ENCODE measurements around the gene ABCE1.

DNA sequence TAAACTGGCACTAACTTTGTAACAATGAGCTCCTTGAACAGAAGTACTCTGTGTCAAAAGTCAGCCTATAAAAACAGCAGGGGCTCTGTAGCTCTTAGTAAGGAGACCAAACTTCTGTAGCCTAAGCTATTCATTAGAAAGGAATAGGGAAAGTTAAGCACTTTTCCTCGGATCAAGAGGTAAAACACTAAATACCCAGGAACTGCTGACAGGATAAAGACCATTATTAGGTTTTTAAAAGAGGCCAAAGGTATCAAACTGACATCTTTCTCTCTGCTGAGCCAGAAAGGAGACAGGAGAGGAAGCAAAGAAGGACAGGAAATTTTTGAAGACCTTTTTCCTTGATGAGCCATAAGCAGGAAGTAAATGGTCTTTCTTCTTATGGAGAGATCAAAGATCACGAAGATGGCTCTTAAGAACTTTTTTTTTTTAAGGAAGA, 32.0 kb upstream of the ABCE1 start:
- TF ChIP-seq, protein P1, sequence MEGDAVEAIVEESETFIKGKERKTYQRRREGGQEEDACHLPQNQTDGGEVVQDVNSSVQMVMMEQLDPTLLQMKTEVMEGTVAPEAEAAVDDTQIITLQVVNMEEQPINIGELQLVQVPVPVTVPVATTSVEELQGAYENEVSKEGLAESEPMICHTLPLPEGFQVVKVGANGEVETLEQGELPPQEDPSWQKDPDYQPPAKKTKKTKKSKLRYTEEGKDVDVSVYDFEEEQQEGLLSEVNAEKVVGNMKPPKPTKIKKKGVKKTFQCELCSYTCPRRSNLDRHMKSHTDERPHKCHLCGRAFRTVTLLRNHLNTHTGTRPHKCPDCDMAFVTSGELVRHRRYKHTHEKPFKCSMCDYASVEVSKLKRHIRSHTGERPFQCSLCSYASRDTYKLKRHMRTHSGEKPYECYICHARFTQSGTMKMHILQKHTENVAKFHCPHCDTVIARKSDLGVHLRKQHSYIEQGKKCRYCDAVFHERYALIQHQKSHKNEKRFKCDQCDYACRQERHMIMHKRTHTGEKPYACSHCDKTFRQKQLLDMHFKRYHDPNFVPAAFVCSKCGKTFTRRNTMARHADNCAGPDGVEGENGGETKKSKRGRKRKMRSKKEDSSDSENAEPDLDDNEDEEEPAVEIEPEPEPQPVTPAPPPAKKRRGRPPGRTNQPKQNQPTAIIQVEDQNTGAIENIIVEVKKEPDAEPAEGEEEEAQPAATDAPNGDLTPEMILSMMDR (IDR thresholded peaks at IDR 0.05), result no peak
- TF ChIP-seq, protein P2, sequence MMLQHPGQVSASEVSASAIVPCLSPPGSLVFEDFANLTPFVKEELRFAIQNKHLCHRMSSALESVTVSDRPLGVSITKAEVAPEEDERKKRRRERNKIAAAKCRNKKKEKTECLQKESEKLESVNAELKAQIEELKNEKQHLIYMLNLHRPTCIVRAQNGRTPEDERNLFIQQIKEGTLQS (CRISPR knock-in tag; conservative IDR thresholded peaks at IDR 0.05), result no peak
- TF ChIP-seq RELA (CRISPR knock-in tag; IDR thresholded peaks at IDR 0.05; ENCODE audit: borderline replicate concordance) (no peak), ZNF138 (CRISPR knock-in tag; conservative IDR thresholded peaks at IDR 0.05) (no peak)

Data from WTC11 (cell line).